ENCODE measurements around the gene CYBA.

DNA sequence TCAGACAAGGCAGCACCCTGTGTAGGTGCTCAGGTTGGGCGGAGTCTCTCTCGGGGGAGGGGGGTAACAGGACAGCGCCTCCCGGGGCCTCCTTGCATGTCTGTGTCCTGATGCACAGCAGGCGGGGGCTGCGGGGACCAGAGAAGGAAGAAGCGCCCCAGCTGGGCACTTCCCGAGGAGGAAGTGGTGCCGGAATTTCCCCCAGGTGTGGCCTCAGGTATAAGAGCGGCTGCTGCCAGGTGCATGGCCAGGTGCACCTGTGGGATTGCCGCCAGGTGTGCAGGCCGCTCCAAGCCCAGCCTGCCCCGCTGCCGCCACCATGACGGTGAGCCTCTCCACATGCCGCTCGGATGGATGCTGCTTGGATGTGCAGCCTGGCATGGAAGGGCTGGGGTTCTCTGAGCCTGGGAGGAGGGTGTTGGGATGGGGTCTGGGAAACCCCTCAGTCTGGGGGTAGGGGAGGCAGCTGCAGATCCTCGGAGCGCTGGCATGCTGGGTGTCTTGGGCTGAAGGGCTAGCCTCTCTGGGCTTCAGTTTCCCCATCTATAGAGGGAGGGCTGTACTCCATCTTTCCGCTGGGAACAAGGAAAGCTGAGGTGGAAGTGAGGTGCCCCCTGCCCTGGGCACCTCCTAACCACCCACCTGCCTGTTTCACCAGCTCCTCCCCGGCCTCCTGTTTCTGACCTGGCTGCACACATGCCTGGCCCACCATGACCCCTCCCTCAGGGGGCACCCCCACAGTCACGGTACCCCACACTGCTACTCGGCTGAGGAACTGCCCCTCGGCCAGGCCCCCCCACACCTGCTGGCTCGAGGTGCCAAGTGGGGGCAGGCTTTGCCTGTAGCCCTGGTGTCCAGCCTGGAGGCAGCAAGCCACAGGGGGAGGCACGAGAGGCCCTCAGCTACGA lies 12.3 kb downstream of the CYBA start, which contains the start of gene IL17C:
- TF ChIP-seq EZH2 (IDR thresholded peaks at IDR 0.05; ENCODE audit: borderline replicate concordance, low read length): no peak
- TF ChIP-seq, protein P1, sequence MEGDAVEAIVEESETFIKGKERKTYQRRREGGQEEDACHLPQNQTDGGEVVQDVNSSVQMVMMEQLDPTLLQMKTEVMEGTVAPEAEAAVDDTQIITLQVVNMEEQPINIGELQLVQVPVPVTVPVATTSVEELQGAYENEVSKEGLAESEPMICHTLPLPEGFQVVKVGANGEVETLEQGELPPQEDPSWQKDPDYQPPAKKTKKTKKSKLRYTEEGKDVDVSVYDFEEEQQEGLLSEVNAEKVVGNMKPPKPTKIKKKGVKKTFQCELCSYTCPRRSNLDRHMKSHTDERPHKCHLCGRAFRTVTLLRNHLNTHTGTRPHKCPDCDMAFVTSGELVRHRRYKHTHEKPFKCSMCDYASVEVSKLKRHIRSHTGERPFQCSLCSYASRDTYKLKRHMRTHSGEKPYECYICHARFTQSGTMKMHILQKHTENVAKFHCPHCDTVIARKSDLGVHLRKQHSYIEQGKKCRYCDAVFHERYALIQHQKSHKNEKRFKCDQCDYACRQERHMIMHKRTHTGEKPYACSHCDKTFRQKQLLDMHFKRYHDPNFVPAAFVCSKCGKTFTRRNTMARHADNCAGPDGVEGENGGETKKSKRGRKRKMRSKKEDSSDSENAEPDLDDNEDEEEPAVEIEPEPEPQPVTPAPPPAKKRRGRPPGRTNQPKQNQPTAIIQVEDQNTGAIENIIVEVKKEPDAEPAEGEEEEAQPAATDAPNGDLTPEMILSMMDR (conservative IDR thresholded peaks at IDR 0.05 in 1 of 2, IDR thresholded peaks at IDR 0.05 in 1 of 2; ENCODE audit: extremely low read depth in 1 of 2, insufficient read depth in 1 of 2, low read depth in 1 of 2, low read length in 2 of 2): no peak

Measured in mammary epithelial cell (primary cell).